GM19240 (cell line): ENCODE results near the gene SLC31A1.

Experiments
- DNase-seq: peaks from one replicate; pipeline ENCODE4 v3.0.0; 2011; ENCODE audit warnings: low spot score; ENCODE audit not compliant: insufficient read length

SLC31A1 gene

GRCh38 chr9:113221003-113221799 is at the start of gene SLC31A1, which contains the start of gene FKBP15:
SLC31A1 (plus strand) TSS chr9:113221544; CDS start chr9:113256149, 34,605 bp downstream.
FKBP15 (minus strand) TSS chr9:113221277; CDS start chr9:113221243, 34 bp downstream.
- DNase-seq, result peak; percentile 83

- no peak for DNase-seq
Measured at GRCh38 chr9:113173341-113173740, 48.0 kb upstream of the SLC31A1 start.

DNA sequence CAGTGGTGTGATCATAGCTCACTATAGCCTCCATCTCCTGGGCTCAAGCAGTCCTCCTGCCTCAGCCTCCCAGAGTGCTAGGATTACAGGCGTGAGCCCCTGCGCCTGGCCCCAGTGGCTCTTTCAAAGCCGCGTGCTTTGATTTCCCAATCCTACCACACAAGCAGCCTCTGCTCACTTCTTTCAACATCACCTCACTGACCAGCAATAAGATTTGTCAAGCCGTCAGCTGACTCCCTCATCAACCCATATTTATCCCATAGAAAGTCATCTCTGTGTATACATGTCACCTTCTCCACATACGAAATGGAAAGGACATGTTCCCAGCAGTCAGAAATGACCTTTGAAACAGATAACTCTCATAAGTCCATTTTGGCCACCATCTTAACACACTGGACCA is 44.5 kb upstream of the SLC31A1 start:
- no peak for DNase-seq

DNA sequence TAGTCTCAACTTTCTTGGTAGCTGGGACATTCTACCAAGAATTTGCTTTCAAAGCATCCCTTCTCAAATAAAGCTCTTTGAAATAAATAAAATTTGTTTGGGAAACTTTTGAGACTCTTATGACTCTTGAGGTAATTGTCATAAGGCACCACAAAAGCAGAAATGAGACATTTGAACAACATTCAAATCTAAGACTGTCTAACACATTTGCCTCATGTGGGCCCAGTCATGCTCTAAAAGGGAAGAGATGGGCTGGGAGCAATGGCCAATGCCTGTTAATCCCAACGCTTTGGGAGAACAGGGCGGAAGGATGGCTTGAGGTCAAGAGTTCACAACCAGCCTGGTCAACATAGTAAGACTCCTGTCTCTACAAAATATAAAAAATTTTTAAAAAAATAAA is 44.1 kb upstream of the SLC31A1 start:
- DNase-seq, result no peak

GRCh38 chr9:113178087-113178486 is 43.3 kb upstream of the SLC31A1 start:
- no peak for DNase-seq

GRCh38 chr9:113179839-113180238 is 41.5 kb upstream of the SLC31A1 start:
- no peak for DNase-seq

GRCh38 chr9:113181165-113181564 is 40.2 kb upstream of the SLC31A1 start:
- DNase-seq, result no peak

DNA sequence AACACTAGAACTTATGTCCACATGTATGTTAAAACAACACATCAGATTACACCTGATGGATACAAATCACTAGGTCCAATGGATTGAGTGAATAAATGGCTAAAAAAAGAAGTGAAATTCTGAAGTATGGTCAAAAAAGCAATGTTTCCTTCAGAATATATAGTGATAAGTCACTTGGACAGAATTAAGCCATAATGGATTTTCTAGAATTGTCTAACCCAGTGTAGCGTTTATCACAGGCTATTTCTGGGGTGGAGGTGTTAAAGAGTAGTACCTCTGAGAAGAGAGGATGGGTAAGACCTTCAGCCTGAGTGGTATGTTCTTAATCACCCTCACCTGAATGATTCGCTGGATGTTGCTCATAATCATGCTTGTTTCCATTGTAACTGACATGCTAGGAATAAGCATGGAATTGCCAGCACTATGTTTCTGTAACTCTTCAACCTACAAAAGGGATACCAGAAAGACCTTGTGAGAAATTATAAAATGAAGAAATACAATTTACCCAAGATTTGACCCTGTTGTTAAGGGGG is 37.3 kb upstream of the SLC31A1 start:
- DNase-seq, result no peak

GRCh38 chr9:113184539-113184938 is 36.8 kb upstream of the SLC31A1 start:
- no peak for DNase-seq

GRCh38 chr9:113185271-113185670 is 36.1 kb upstream of the SLC31A1 start:
- no peak for DNase-seq

GRCh38 chr9:113186137-113186755 is 35.1 kb upstream of the SLC31A1 start:
- no peak for DNase-seq

DNA sequence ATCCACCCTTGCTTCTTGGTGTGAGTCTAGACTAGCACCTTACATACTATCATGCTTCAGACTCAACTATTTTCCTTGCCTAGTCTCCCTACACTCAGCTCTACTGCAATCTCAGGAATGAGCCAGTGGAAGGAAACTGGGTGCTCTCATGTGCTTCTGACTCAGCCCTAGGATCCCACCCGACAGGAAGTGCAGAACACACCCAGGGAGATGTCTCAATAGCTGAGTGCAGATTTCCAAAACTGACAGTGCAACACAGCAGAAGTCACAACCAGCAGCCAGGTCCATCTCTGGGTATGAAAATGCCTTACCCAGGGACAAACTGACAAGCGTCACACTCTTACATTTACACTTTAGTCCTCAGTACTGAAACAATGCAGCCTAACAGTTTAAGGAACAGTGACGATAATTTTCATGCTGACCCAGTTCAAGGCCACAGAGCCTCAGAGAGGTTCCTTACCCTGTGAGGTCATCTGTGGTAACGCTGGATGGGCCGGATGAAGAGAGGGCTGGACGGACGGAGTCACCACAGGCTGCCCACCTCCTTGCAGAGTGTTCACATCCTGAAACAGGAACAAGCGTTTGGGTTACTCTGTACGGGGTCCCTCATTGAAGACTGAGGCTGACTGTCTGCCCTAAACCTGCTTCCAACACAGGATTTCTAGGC is 33.3 kb upstream of the SLC31A1 start:
- DNase-seq, result no peak

DNA sequence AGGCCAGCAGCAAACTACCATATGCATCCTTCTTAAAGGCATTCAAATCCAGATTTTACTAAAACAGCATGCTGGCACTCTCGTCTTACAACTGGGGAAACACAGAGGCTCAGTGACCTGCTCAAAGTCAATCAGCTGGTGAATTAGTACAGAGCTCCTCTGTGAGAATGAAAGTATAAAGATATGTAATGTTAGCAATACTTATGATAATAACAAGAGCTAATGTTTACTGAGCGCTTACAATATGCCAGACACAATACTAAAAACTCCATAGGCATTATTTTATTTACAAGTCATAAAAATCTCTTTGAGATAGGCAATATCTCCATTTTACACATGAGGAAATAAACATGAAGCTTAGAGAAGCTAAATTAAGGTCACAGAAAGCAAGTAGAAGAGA is 28.9 kb upstream of the SLC31A1 start:
- no peak for DNase-seq

DNA sequence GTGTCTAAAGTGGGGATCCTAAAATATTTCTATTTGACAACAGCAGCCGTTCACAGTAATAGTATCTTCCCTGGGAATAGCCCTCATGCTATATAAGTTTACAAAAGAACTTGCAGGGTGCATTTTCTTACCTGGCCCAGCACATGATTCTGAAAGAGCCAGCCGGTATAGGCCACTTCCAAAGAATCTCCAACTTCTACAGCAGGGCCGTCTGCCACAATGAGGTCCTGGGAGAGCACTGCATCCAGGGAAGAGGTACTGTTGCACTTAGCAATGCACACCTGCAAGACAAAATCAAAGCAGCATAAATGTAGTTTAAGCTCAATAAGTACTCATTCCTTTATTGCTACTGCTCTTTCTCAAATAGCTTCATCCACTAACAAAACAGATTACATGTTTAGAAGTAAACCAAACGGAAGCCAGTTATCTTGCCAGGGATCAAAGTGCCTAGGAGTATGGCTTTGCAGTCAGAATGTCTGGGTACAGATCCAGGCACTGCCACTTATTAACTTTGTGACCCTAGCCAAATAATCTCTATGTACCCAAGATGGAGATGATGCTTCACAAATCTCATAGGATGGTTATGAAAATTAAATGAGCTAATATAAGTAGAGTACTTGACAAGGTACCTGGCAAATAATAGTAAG is 21.5 kb upstream of the SLC31A1 start:
- no peak for DNase-seq

DNA sequence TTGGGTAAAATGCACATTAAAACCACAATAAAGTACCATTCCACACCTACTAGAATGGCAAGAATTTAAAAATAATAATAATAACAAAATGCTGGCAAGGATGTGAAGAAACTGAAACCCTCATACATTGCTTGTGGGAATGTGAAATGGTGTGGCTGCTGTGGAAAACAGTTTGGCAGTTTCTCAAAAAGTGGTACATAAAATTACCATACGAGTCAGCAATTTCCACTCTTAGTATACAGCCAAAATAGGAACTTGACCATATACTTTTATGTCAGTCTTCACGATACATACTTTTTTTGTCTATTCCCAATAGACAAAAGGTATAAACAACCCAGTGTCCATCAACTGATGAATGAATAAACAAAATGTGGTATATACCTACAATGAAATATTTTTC is 15.9 kb upstream of the SLC31A1 start:
- DNase-seq, result no peak

- no peak for DNase-seq
Measured at GRCh38 chr9:113205861-113206260, 15.5 kb upstream of the SLC31A1 start.

DNA sequence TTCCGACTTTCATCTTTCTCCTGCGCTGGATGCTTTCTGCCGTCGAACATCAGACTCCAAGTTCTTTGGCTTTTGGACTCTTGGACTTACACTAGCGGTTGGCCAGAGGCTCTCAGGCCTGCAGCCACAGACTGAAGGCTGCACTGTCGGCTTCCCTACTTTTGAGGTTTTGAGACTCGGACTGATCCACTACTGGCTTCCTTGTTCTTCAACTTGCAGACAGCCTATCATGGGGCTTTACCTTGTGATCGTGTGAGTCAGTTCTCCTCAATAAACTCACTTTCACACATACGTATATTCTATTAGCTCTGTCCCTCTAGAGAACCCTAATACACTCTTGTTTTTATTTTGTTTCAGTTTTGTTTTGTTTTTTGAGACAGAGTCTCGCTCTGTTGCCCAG is 10.5 kb upstream of the SLC31A1 start:
- DNase-seq, result no peak

DNA sequence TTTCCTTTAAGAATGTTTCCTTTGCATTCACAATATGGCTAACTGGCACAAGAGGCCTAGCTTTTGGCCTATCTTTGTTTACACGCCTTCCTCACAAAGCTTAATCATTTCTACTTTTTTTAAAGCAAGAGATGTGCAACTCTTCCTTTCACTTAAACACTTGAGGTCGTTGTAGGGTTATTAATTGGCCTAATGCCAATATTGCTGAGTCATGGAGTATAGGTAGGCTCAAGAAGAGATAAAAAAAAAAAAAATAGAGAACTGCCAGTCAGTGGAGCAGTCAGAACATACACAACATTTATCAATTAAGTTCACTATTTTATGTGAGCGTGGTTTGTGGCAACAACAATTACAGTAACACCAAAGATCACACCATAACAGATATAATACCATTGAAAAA is 6.2 kb upstream of the SLC31A1 start:
- no peak for DNase-seq

GRCh38 chr9:113216406-113216805 is 4.9 kb upstream of the SLC31A1 start:
- no peak for DNase-seq

DNA sequence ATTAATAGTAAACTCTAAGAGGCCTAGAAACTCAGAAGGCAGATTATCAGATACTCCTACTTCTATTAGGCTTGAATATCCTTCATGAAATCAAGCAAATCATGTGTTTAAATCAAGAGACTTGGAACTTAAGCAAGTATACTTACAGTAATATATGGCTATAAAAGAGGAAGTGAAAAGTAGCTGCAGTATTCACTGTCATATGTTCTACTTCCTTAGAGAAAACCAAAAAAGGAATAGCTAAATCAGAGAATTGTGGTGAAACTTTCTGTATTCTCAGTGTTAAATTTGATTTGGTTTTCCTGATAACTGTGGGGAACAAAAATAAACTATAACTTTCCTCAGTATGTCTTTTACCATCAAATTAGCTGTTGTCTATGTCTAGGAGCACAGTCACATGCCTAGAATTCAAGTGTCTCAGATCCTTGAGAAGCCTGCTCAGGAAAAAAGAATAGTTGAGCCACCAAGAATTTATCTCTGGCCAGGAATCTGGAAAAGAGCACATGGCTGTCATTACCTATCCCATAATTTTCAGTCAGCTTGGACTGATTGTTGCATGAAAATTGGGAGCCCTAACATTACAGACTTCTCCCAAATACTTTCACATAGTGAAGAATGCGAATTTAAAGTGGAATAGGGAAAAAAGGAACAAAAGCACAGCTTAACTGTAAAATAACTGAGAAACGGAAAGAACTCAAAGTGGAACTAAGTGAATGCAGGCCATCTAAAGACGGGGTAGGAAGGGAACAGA is 2.0 kb upstream of the SLC31A1 start:
- DNase-seq, result no peak

GRCh38 chr9:113219969-113220368 is 1.4 kb upstream of the SLC31A1 start:
- no peak for DNase-seq
